ENCODE measurements around the gene ITIH6.

ITIH6 gene

GRCh38 chrX:54715621-54716020 is 82.4 kb downstream of the ITIH6 start:
- DNase-seq (ENCODE audit: low spot score): no peak

GRCh38 chrX:54714424-54714823 is 83.6 kb downstream of the ITIH6 start:
- DNase-seq (ENCODE audit: low spot score): no peak

GRCh38 chrX:54711735-54712134 is 86.3 kb downstream of the ITIH6 start:
- DNase-seq (ENCODE audit: low spot score): no peak

GRCh38 chrX:54710920-54711319 is 87.1 kb downstream of the ITIH6 start:
- DNase-seq (ENCODE audit: low spot score): no peak

- no peak for DNase-seq (ENCODE audit: low spot score)
Measured at GRCh38 chrX:54708404-54708803, 89.7 kb downstream of the ITIH6 start.

Measured in germinal center (tissue), 1 donor.